Activated CD4-positive, alpha-beta T cell treated with anti-CD3 and anti-CD28 coated beads, Interleukin-2, Interleukin-6, amounts not matched to agents 100 ng/mL and 50 ng/mL, durations not matched to agents 16 hours and 8 hours (primary cell): ENCODE data around the gene TELO2.
A peak's percentile ranks its signal among the peaks of the same experiment; 100 is the strongest.

Experiments
- DNase-seq: peaks from one replicate; pipeline ENCODE4 v3.0.0-alpha.2; 2020

Gene TELO2

GRCh38 chr16:1539720-1540555 is 46.8 kb downstream of the TELO2 start:
- no peak for DNase-seq

- no peak for DNase-seq
Measured at GRCh38 chr16:1540556-1540855, 47.3 kb downstream of the TELO2 start.

- no peak for DNase-seq
Measured at GRCh38 chr16:1541293-1542165, 48.4 kb downstream of the TELO2 start.

GRCh38 chr16:1542166-1542500 is 49.0 kb downstream of the TELO2 start:
- no peak for DNase-seq

- no peak for DNase-seq
Measured at GRCh38 chr16:1542533-1542932, 49.4 kb downstream of the TELO2 start.

GRCh38 chr16:1543085-1543896 is 50.1 kb downstream of the TELO2 start:
- peak; percentile 65 for DNase-seq

- DNase-seq: no peak
Measured at GRCh38 chr16:1545044-1546040, 52.2 kb downstream of the TELO2 start.

GRCh38 chr16:1546430-1546829 is 53.3 kb downstream of the TELO2 start:
- no peak for DNase-seq

GRCh38 chr16:1548233-1548632 is 55.1 kb downstream of the TELO2 start:
- no peak for DNase-seq

GRCh38 chr16:1548727-1549126 is 55.6 kb downstream of the TELO2 start:
- no peak for DNase-seq

- DNase-seq: no peak
Measured at GRCh38 chr16:1550069-1550468, 56.9 kb downstream of the TELO2 start.

GRCh38 chr16:1550696-1551095 is 57.5 kb downstream of the TELO2 start:
- DNase-seq: no peak

- DNase-seq: no peak
Measured at GRCh38 chr16:1551166-1551565, 58.0 kb downstream of the TELO2 start.

GRCh38 chr16:1552129-1552528 is 59.0 kb downstream of the TELO2 start:
- DNase-seq: no peak

- no peak for DNase-seq
Measured at GRCh38 chr16:1553946-1554825, 61.0 kb downstream of the TELO2 start.

GRCh38 chr16:1554826-1555445 is 61.8 kb downstream of the TELO2 start:
- DNase-seq: no peak

- DNase-seq: no peak
Measured at GRCh38 chr16:1556254-1556653, 63.1 kb downstream of the TELO2 start.

GRCh38 chr16:1557074-1557473 is 63.9 kb downstream of the TELO2 start:
- no peak for DNase-seq

GRCh38 chr16:1557576-1557975 is 64.4 kb downstream of the TELO2 start:
- DNase-seq: no peak

GRCh38 chr16:1559446-1559975 is 66.4 kb downstream of the TELO2 start:
- DNase-seq: no peak
